ENCODE results near the gene MSMB.

The MSMB gene

DNA sequence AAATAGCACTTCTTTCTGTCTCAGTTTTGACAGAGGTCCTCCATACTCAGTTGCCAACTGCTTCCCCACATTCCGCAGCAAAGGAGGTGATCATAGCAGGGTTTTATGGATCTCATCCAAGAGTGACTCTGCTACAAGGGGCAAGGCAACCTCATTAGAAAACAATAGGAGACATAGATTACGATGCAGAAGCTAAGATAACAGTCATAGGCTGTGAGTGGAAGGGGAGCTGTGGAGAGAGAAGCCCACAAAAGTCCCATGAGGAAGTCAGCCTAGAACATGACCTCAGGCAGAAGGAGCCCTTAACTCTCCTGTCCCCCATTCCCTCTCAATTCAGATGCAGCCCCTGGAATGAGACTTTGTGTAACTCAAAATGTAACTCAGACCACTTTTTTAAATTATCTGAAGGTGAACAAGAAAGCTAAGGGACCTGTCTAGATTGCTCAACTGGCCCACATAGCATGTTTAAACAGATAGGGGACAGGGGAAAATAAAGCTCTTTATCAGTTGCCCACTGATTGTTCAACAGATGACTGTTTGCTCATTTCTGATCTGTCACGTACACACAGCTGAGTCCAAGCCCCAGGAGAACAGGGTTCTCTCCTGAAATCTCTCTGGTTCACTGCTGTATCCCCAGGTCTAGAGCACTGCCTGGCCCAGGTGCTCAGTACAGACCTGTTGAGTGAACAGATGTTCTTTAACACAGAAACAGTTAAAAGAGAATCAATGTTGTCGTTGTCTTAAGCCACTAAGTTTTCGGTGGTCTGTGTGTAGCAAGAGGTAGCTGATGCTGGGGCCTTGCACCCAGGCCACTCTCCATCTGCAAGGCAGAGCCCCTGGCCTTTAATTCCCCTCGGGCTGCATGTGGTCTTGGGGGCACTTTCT is 14.2 kb downstream of the MSMB start:
- peak; percentile 63 for DNase-seq (ENCODE audit: low read depth)
- TF ChIP-seq CTCF (IDR thresholded peaks at IDR 0.05; ENCODE audit: low read depth, low read length) (no peak), MAX (IDR thresholded peaks at IDR 0.05; ENCODE audit: low read depth, low read length) (0 out of 2 replicates have a peak, but pooled peaks have one; percentile 12)
- no peak overlapping the region for H3K4me3 ChIP-seq (ENCODE audit: low read depth, low read length)

DNA sequence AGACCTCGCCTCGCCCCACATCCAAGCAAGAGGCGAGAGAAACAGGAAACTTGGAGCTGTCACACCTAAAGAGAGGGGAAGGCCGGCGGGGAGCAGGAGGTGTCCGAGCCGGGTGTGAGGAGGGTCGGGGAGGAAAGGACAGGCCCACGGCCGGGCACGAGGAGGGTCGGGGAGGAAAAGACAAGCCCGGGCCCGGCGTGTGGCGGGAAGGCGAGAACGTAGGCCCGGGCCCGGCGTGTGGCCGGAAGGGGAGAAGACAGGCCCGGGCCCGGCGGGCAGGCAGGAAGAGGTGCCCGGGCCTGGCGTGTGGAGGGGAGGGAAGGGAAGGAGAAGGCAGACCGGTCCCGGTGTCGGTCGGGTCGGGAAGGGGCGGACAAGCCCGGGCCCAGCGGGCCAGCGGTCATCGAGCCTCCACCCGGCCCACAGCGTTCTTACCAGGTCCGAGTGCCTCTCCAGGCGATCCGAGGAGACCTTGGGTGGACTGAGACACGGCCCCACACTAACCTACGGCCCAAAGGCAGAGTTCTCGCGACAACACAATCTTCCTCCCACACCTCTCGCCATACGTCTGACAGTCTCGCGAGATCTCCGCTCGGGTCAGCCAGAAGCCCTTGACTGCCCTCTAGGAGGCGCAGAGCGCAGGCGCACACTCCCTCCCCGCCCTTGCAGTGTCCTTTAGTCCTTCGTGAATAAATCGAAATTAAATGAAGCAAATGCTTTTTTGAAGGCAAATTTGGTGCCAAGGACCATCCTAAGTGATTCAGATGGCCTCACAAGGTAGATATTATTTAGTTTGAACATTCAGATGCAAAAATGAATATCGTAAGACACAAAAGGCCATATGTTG is 15.8 kb downstream of the MSMB start, which contains the start of gene NCOA4:
Gene NCOA4, minus strand, starts transcription at position 533 of the 847 bp plus-strand sequence. CDS start 13,943 bp downstream, outside the sequence.
- peak; percentile 82 for TF ChIP-seq MYC (IDR thresholded peaks at IDR 0.05; ENCODE audit: low read depth, low read length)
- TF ChIP-seq POLR2A (IDR thresholded peaks at IDR 0.05; ENCODE audit: extremely low read depth, insufficient read length) = peak; percentile 77
- TF ChIP-seq CTCF (IDR thresholded peaks at IDR 0.05; ENCODE audit: low read depth, low read length) = peak; percentile 83
- peak; percentile 78 for TF ChIP-seq MAX (IDR thresholded peaks at IDR 0.05; ENCODE audit: low read depth, low read length)
- DNase-seq (ENCODE audit: low read depth) = peak; percentile 99

GRCh38 chr10:46029461-46030030 is 16.5 kb downstream of the MSMB start:
- H3K4me3 ChIP-seq (ENCODE audit: low read depth, low read length) = peak overlapping the region; percentile 97
- DNase-seq (ENCODE audit: low read depth) = no peak
- no peak for TF ChIP-seq CTCF (IDR thresholded peaks at IDR 0.05; ENCODE audit: low read depth, low read length)

More for the DNA sequence above, 15.8 kb downstream of the MSMB start, which contains the start of gene NCOA4:
- peak within 1 kb of the TSS; percentile 97 for H3K4me3 ChIP-seq (ENCODE audit: low read depth, low read length)

DNA sequence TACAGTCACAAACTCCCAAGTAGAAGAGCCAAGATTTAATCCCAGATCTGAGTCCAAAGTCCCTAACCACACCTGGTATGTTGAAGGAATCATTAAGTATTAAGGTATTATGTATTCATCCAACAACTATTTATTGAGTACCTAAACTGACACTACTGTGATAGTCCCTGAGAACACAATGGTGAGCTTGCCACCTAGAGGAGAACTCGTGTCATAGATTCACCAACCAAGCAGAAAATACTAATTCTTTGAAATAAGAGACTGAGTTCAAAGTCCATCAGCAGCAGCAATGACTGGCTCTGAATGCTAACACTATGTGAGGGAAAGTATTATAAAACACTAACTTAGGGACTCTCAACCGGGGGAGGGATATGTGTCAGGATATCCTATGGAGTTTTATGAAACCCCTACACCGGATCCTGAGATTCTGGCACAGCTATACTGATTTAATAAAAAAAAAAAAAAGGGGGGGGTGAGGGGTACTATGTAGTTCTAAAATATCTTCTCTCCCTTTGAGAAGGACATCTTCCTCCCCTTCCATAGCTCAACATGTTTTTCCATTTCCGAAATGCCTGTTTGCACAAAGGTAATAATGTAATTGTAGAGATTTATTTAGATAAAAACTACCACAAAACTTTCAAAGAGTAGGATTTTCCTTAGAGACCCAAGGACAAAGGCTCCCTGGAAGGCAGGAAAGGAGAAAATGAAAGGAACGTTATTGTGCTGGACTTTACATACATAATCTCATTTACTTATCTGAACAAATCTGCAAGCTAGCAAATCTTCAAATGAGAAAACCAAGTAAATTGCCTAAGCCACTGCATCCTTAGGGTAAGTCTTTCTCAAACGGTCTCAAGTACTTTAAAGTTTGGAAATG is 17.2 kb downstream of the MSMB start:
- TF ChIP-seq MAX (IDR thresholded peaks at IDR 0.05; ENCODE audit: low read depth, low read length) = peak; percentile 58
- TF ChIP-seq CTCF (IDR thresholded peaks at IDR 0.05; ENCODE audit: low read depth, low read length) = peak; percentile 69
- no peak for TF ChIP-seq POLR2A (IDR thresholded peaks at IDR 0.05; ENCODE audit: extremely low read depth, insufficient read length)
- TF ChIP-seq MYC (IDR thresholded peaks at IDR 0.05; ENCODE audit: low read depth, low read length) = peak; percentile 32; the same call in 1 of the 2 replicates
- peak overlapping the region; percentile 97 for H3K4me3 ChIP-seq (ENCODE audit: low read depth, low read length)
- DNase-seq (ENCODE audit: low read depth) = peak; percentile 81

- TF ChIP-seq CTCF (IDR thresholded peaks at IDR 0.05; ENCODE audit: low read depth, low read length) = no peak
- TF ChIP-seq POLR2A (IDR thresholded peaks at IDR 0.05; ENCODE audit: extremely low read depth, insufficient read length) = no peak
- TF ChIP-seq MYC (IDR thresholded peaks at IDR 0.05; ENCODE audit: low read depth, low read length) = no peak
- no peak for TF ChIP-seq MAX (IDR thresholded peaks at IDR 0.05; ENCODE audit: low read depth, low read length)
- DNase-seq (ENCODE audit: low read depth) = no peak
- peak overlapping the region; percentile 8 for H3K4me3 ChIP-seq (ENCODE audit: low read depth, low read length)
Observed at GRCh38 chr10:46026106-46026505, 20.0 kb downstream of the MSMB start.

Measured in NB4 (cell line).